Vagina (tissue), 2 donors: ENCODE measurements around the gene BOD1L2. TPM values are rescaled to one million over a fixed set of nuclear protein-coding genes. Genes with fewer than 3 reads are reported as not detected.

Experiments used
- DNase-seq, 2 donors: peaks; one replicate each; pipeline ENCODE4 v3.0.0-alpha.2; 2017; ENCODE audit errors: extremely low spot score in 2 of 2
- H3K27ac ChIP-seq: fragments of 200-600 bp; sonication (generic); one replicate; pipeline ENCODE4 v1.5.1; 2019
- H3K27me3 ChIP-seq: fragments of 200-600 bp; sonication (generic); one replicate; pipeline ENCODE4 v1.5.1; 2019
- H3K36me3 ChIP-seq, 2 donors: fragments of 200-600 bp; sonication (generic); one replicate each; pipeline ENCODE4 v1.5.1; 2017 to 2019
- H3K4me1 ChIP-seq: fragments of 200-600 bp; sonication (generic); one replicate; pipeline ENCODE4 v1.5.1; 2019
- H3K4me3 ChIP-seq, 2 donors: fragments of 200-600 bp; sonication (generic); 1 replicate in 1 of 2; 2 replicates in 1 of 2; pipeline ENCODE4 v1.5.1; 2016 to 2019
- H3K9me3 ChIP-seq: fragments of 200-600 bp; sonication (generic); one replicate; pipeline ENCODE4 v1.5.1; 2019
- CTCF ChIP-seq, 3 experiments: fragments of 450-650 bp in 2 of 3; fragments of 200-600 bp in 1 of 3; sonication (generic) in 1 of 3; IDR thresholded peaks; one replicate each; pipeline ENCODE4 v1.5.1; 2017 to 2019; ENCODE audit warnings: antibody characterized with exemption in 3 of 3, mild to moderate bottlenecking in 2 of 3, moderate library complexity in 2 of 3
- POLR2A ChIP-seq, 2 donors: fragments of 450-650 bp; IDR thresholded peaks; one replicate each; pipeline ENCODE4 v1.6.1; 2017; ENCODE audit warnings: antibody characterized with exemption in 2 of 2, mild to moderate bottlenecking in 2 of 2, moderate library complexity in 2 of 2
- POLR2AphosphoS5 ChIP-seq, 2 donors: sonication (generic); formaldehyde crosslinking; IDR thresholded peaks; one replicate each; pipeline ENCODE4 v1.9.0; 2017; ENCODE audit warnings: antibody characterized with exemption in 2 of 2, mild to moderate bottlenecking in 2 of 2, low read depth in 1 of 2; ENCODE audit not compliant: insufficient read depth in 1 of 2
- intact Hi-C: fragments of 100-400 bp; cut with DNase I; formaldehyde crosslinking; loops from one replicate; pipeline ENCODE4 v1.15.1; 2023
- total RNA-seq: library from RNA; depleted of rRNA; stranded (reverse); fragments of >200 nt; gene quantifications from one replicate; pipeline ENCODE4 v1.2.3, GENCODE V29; 2016

The BOD1L2 gene
- total RNA-seq, 1 donor from 2014 or later, result not detected

- Histone ChIP-seq H3K27me3 (no peaks in the 10 kb centered on the region), H3K4me1 (no peaks in the 10 kb centered on the region), H3K4me3 (no peak overlapping the region), H3K36me3 (no peaks in the 10 kb centered on the region), H3K9me3 (no peaks in the 10 kb centered on the region), H3K27ac (no peak overlapping the region)
- intact Hi-C loops, result no loop called here
- TF ChIP-seq POLR2AphosphoS5 (IDR thresholded peaks at IDR 0.05; ENCODE audit: insufficient read depth in 1 of 2, low read depth in 1 of 2) (no peak), CTCF (IDR thresholded peaks at IDR 0.05) (no peak), POLR2A (IDR thresholded peaks at IDR 0.05) (no peak)
- no peak for DNase-seq
Observed at GRCh38 chr18:57150081-57150480, 3.2 kb downstream of the BOD1L2 start.

- no peak overlapping the region for H3K27ac ChIP-seq
- TF ChIP-seq POLR2AphosphoS5 (IDR thresholded peaks at IDR 0.05; ENCODE audit: insufficient read depth in 1 of 2, low read depth in 1 of 2) (no peak), CTCF (IDR thresholded peaks at IDR 0.05) (no peak), POLR2A (IDR thresholded peaks at IDR 0.05) (no peak)
- intact Hi-C loops, result no loop called here
- no peaks in the 10 kb centered on the region for H3K9me3 ChIP-seq
- no peak overlapping the region for H3K4me3 ChIP-seq
- H3K4me1 ChIP-seq, result no peaks in the 10 kb centered on the region
- DNase-seq, result no peak
- no peaks in the 10 kb centered on the region for H3K36me3 ChIP-seq
- no peaks in the 10 kb centered on the region for H3K27me3 ChIP-seq
Observed at GRCh38 chr18:57150828-57151227, 3.9 kb downstream of the BOD1L2 start.

- DNase-seq, result no peak
- Histone ChIP-seq H3K27ac (no peak overlapping the region), H3K9me3 (no peaks in the 10 kb centered on the region), H3K27me3 (no peaks in the 10 kb centered on the region), H3K4me3 (no peak overlapping the region), H3K4me1 (no peaks in the 10 kb centered on the region), H3K36me3 (no peaks in the 10 kb centered on the region)
- intact Hi-C loops, result no loop called here
- TF ChIP-seq CTCF (IDR thresholded peaks at IDR 0.05) (no peak), POLR2AphosphoS5 (IDR thresholded peaks at IDR 0.05; ENCODE audit: insufficient read depth in 1 of 2, low read depth in 1 of 2) (no peak), POLR2A (IDR thresholded peaks at IDR 0.05) (no peak)
Observed at GRCh38 chr18:57154191-57154830, 7.4 kb downstream of the BOD1L2 start.

GRCh38 chr18:57164401-57164800, 17.5 kb downstream of the BOD1L2 start:
- no peaks in the 10 kb centered on the region for H3K4me1 ChIP-seq
- no peaks in the 10 kb centered on the region for H3K36me3 ChIP-seq
- no peak overlapping the region for H3K27ac ChIP-seq
- no peak overlapping the region for H3K4me3 ChIP-seq
- no peak for TF ChIP-seq CTCF (IDR thresholded peaks at IDR 0.05)
- no peak for TF ChIP-seq POLR2A (IDR thresholded peaks at IDR 0.05)
- no peak for TF ChIP-seq POLR2AphosphoS5 (IDR thresholded peaks at IDR 0.05; ENCODE audit: insufficient read depth in 1 of 2, low read depth in 1 of 2)
- H3K9me3 ChIP-seq, result no peaks in the 10 kb centered on the region
- intact Hi-C loops, result no loop called here
- no peaks in the 10 kb centered on the region for H3K27me3 ChIP-seq
- DNase-seq, result peak in 1 of 2 donors; percentile 44

GRCh38 chr18:57167617-57168308, 20.9 kb downstream of the BOD1L2 start:
- no peak for TF ChIP-seq POLR2A (IDR thresholded peaks at IDR 0.05)
- no peak for TF ChIP-seq POLR2AphosphoS5 (IDR thresholded peaks at IDR 0.05; ENCODE audit: insufficient read depth in 1 of 2, low read depth in 1 of 2)
- no peak for TF ChIP-seq CTCF (IDR thresholded peaks at IDR 0.05)
- no peaks in the 10 kb centered on the region for H3K36me3 ChIP-seq
- DNase-seq, result no peak
- H3K27me3 ChIP-seq, result no peaks in the 10 kb centered on the region
- H3K9me3 ChIP-seq, result no peaks in the 10 kb centered on the region
- intact Hi-C loops, result no loop called here
- no peak overlapping the region for H3K4me3 ChIP-seq
- no peak overlapping the region for H3K27ac ChIP-seq
- no peaks in the 10 kb centered on the region for H3K4me1 ChIP-seq
